ENCODE data around the gene ACBD4. TPM values are rescaled to one million over a fixed set of nuclear protein-coding genes. Genes with fewer than 3 reads are reported as not detected.

ACBD4 gene
- total RNA-seq: 2.6 and 3.9 TPM in 2 replicates

GRCh38 chr17:45135192-45135977 is at the start of gene ACBD4:
Gene ACBD4, plus strand, starts transcription at chr17:45135687. Its CDS starts 458 bp downstream, at chr17:45136145.

GRCh38 chr17:45132320-45132571 is 3.2 kb upstream of the ACBD4 start, which contains the start of gene PLCD3:
Gene PLCD3, minus strand, starts transcription at chr17:45132515. Its CDS starts 105 bp downstream, at chr17:45132410.

GRCh38 chr17:45148183-45149036 is 12.9 kb downstream of the ACBD4 start, which contains the start of gene HEXIM1:
Gene HEXIM1, plus strand, starts transcription at chr17:45148475. Its CDS starts 716 bp downstream, at chr17:45149191.

GRCh38 chr17:45161288-45162024 is 26.0 kb downstream of the ACBD4 start, which contains the start of gene HEXIM2:
Gene HEXIM2, plus strand, starts transcription at chr17:45161875. Its CDS starts 919 bp downstream, at chr17:45162794.

Other genes with a start within 250 kb of the ACBD4 start
- 144 and 266 TPM in 2 replicates for gene EFTUD2, start 236.2 kb upstream of the ACBD4 start, total RNA-seq
- gene GFAP, start 220.2 kb upstream of the ACBD4 start, total RNA-seq: 0.16 TPM in 1 of 2 replicates, not detected in the other
- 2.8 and 3.9 TPM in 2 replicates for gene KIF18B, start 187.9 kb upstream of the ACBD4 start, total RNA-seq
- gene C1QL1, start 167.4 kb upstream of the ACBD4 start, total RNA-seq: 0.31 TPM in 1 of 2 replicates, not detected in the other
- gene DCAKD, start 84.1 kb upstream of the ACBD4 start, total RNA-seq: 17.2 and 30.6 TPM in 2 replicates
- gene NMT1, start 74.4 kb upstream of the ACBD4 start, total RNA-seq: 48.7 and 116 TPM in 2 replicates
- gene PLCD3, start 3.2 kb upstream of the ACBD4 start, total RNA-seq: 10.2 and 31.5 TPM in 2 replicates
- gene HEXIM1, start 12.8 kb downstream of the ACBD4 start, total RNA-seq: 5.8 and 8.6 TPM in 2 replicates
- gene HEXIM2, start 26.2 kb downstream of the ACBD4 start, total RNA-seq: 3.3 and 4.4 TPM in 2 replicates
- gene FMNL1, start 86.2 kb downstream of the ACBD4 start, total RNA-seq: 2.3 and 2.7 TPM in 2 replicates
- gene SPATA32, start 126.4 kb downstream of the ACBD4 start, total RNA-seq: not detected in 2 replicates
- 1.9 and 3.6 TPM in 2 replicates for gene MAP3K14, start 181.3 kb downstream of the ACBD4 start, total RNA-seq

Measured in bladder microvascular endothelial cell (primary cell).